SU-DHL-6 (cell line): ENCODE data around the gene CCDC9B.

ENCODE experiments used
- H2AFZ ChIP-seq: fragments of 200-600 bp; sonication (generic); 2 replicates; pipeline ENCODE4 v1.6.1; 2014; ENCODE audit warnings: low read depth, mild to moderate bottlenecking, moderate library complexity, mixed read lengths, antibody characterized with exemption, low read length; ENCODE audit not compliant: severe bottlenecking
- H3F3A ChIP-seq: fragments of 200-600 bp; shearing (Covaris generic); 2 replicates; pipeline ENCODE4 v1.6.0; 2016; ENCODE audit warnings: antibody characterized with exemption, mild to moderate bottlenecking; ENCODE audit not compliant: insufficient read depth
- H3K27ac ChIP-seq: fragments of 200-600 bp; sonication (generic); 2 replicates; pipeline ENCODE4 v1.5.1; 2016; ENCODE audit warnings: low read depth, mild to moderate bottlenecking, low read length, moderate library complexity, mixed read lengths
- H3K27me3 ChIP-seq: fragments of 200-600 bp; sonication (generic), shearing (Covaris generic); 2 replicates; pipeline ENCODE4 v1.6.0; 2014; ENCODE audit warnings: mild to moderate bottlenecking, low read length
- H3K36me3 ChIP-seq: fragments of 200-600 bp; sonication (generic); 2 replicates; pipeline ENCODE4 v1.6.1; 2014; ENCODE audit warnings: mild to moderate bottlenecking, low read length, mixed read lengths
- H3K4me2 ChIP-seq: fragments of 300-600, 200-600 bp; shearing (Covaris generic), sonication (generic); 2 replicates; pipeline ENCODE4 v1.6.0; 2014; ENCODE audit warnings: low read length, low read depth, mild to moderate bottlenecking; ENCODE audit not compliant: poor library complexity, severe bottlenecking
- H3K4me3 ChIP-seq: fragments of 200-600 bp; sonication (generic); 2 replicates; pipeline ENCODE4 v1.5.1; 2014; ENCODE audit warnings: antibody characterized with exemption, low read length, mild to moderate bottlenecking, mixed read lengths; ENCODE audit not compliant: insufficient read depth, poor library complexity, severe bottlenecking
- H3K79me2 ChIP-seq: fragments of 200-600 bp; sonication (generic); 2 replicates; pipeline ENCODE4 v1.6.1; 2014; ENCODE audit warnings: mild to moderate bottlenecking, low read length, moderate library complexity; ENCODE audit not compliant: insufficient read depth
- H3K9ac ChIP-seq: fragments of 200-600 bp; sonication (generic); 2 replicates; pipeline ENCODE4 v1.7.0; 2014; ENCODE audit warnings: mild to moderate bottlenecking, low read length
- H3K9me2 ChIP-seq: fragments of 200-600 bp; sonication (generic); replicated peaks from 2 replicates; pipeline ENCODE4 v1.6.1; 2014; ENCODE audit warnings: low read length; ENCODE audit not compliant: insufficient read depth
- H3K9me3 ChIP-seq: fragments of 200-600 bp; sonication (generic); 2 replicates; pipeline ENCODE4 v1.6.1; 2014; ENCODE audit warnings: low read length, mixed read lengths; ENCODE audit not compliant: insufficient read depth
- H4K20me1 ChIP-seq: fragments of 200-600 bp; sonication (generic); 2 replicates; pipeline ENCODE4 v1.6.1; 2014; ENCODE audit warnings: low read depth, mild to moderate bottlenecking, antibody characterized with exemption, low read length, moderate library complexity, mixed read lengths
- EZH2phosphoT487 ChIP-seq: fragments of 200-600 bp; sonication (generic), shearing (Covaris generic); conservative IDR thresholded peaks from 2 replicates; pipeline ENCODE4 v1.6.1; 2018; ENCODE audit warnings: mild to moderate bottlenecking, antibody characterized with exemption, low read length, moderate library complexity, mixed read lengths
- TF ChIP-seq, protein P1 (sequence below): fragments of 200-600 bp; sonication (generic); IDR thresholded peaks from one replicate; pipeline ENCODE4 v1.5.1; 2017; ENCODE audit warnings: antibody characterized with exemption, mild to moderate bottlenecking, low read length, moderate library complexity; ENCODE audit not compliant: insufficient read depth, poor library complexity, severe bottlenecking

Gene CCDC9B

DNA sequence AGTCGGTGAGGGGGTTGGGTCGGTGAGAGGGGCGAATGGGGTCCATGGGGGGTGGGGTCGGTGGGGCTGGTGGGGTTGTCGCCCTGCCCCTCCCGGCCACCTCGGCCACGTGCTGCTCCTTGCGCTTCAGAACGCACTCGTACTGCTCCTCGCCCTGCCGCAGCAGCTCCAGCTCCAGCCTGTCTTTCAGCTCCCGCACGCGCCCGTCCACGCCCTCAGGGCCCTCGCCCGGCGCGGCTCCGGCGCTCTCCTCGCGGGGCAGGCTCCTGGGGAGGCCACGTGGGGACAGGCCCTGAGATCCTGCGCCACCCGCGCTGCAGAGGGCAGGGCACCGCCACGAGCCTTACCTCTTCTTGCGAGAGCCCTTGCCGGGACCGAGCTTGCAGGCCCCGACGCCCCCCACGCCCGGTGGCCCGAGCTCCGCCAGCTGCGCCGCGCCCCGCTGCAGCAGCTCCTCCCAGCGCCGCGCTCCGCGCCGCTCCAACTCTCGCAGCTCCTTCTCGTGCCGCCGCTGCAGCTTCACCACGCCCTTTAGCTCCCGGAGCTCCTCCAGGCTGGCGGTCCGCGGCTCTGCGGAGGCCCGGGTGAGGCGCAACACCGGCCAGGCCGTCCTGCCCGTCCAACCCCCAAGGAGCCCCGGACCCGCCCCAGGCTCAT, 49.7 kb downstream of the CCDC9B start:
- Histone ChIP-seq H3K9me3 (no peaks in the 10 kb centered on the region), H3K79me2 (no peaks in the 10 kb centered on the region), H3K9ac (no peak overlapping the region), H3K4me3 (no peak overlapping the region), H4K20me1 (no peaks in the 10 kb centered on the region), H3F3A (no peaks in the 10 kb centered on the region), H3K36me3 (no peaks in the 10 kb centered on the region), H2AFZ (no peak overlapping the region), H3K4me2 (no peak overlapping the region), H3K27ac (no peak overlapping the region), H3K27me3 (no peaks in the 10 kb centered on the region), H3K9me2 (no peaks in the 10 kb centered on the region)
- TF ChIP-seq, protein P1, sequence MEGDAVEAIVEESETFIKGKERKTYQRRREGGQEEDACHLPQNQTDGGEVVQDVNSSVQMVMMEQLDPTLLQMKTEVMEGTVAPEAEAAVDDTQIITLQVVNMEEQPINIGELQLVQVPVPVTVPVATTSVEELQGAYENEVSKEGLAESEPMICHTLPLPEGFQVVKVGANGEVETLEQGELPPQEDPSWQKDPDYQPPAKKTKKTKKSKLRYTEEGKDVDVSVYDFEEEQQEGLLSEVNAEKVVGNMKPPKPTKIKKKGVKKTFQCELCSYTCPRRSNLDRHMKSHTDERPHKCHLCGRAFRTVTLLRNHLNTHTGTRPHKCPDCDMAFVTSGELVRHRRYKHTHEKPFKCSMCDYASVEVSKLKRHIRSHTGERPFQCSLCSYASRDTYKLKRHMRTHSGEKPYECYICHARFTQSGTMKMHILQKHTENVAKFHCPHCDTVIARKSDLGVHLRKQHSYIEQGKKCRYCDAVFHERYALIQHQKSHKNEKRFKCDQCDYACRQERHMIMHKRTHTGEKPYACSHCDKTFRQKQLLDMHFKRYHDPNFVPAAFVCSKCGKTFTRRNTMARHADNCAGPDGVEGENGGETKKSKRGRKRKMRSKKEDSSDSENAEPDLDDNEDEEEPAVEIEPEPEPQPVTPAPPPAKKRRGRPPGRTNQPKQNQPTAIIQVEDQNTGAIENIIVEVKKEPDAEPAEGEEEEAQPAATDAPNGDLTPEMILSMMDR = no peak
- TF ChIP-seq EZH2phosphoT487 = no peak

DNA sequence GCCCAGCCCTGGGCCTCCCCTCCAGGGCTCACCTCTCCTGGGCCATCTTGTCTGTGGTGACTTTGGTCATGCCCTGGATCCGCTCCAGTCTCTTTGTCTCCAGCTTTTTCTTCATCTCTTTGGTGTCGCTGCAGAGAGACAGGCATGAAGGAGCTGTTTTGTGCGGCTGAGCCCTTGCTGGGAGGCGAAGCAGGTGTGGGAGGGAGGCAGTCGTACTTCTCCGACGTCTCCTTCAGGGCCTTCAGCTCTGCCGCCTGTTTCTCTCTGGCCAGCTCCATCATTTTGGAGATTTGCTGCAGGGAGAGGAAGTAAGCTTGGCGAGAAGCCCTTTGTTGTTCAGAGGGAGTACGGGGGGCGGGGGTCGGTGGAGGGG, 50.2 kb downstream of the CCDC9B start:
- no peaks in the 10 kb centered on the region for H3K27me3 ChIP-seq
- no peak overlapping the region for H2AFZ ChIP-seq
- no peaks in the 10 kb centered on the region for H3F3A ChIP-seq
- H3K36me3 ChIP-seq = no peaks in the 10 kb centered on the region
- no peak overlapping the region for H3K4me3 ChIP-seq
- H3K9me3 ChIP-seq = no peaks in the 10 kb centered on the region
- H3K9ac ChIP-seq = no peak overlapping the region
- no peak overlapping the region for H3K4me2 ChIP-seq
- no peaks in the 10 kb centered on the region for H4K20me1 ChIP-seq
- no peak for TF ChIP-seq EZH2phosphoT487
- TF ChIP-seq, protein P1 = no peak
- H3K27ac ChIP-seq = no peak overlapping the region
- no peaks in the 10 kb centered on the region for H3K9me2 ChIP-seq
- H3K79me2 ChIP-seq = no peaks in the 10 kb centered on the region

DNA sequence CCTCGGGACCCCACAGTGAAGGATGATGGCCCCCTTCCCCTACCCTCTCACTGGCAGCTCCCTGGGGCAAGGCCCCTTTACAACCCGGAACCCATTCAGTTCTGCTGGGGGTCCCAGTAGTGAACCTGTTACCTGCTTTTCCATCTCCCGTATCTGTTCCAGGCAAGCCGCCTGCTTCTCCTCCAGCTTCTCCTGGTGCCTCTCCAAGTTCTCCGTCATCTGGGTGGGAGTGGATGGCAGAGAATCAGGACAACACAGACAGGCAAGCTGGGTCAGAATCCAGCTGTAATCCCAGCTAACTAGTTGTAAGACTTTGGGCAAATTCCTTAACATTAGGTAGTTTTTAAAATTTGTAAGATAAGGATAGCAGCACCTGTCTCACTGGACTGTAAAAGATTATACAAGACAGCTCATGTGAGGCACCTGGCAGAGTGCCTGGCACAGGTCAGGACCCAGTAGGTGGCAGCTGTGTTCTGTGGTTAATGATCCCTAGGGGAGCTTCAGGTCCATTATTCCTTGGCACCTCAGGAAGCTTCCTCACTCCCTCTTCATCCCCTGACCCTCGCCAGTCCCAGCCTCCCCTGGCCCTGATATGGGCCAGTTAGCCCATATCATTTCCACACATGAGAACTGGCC, 51.5 kb downstream of the CCDC9B start:
- H2AFZ ChIP-seq = no peak overlapping the region
- H3K36me3 ChIP-seq = no peaks in the 10 kb centered on the region
- H3K27ac ChIP-seq = no peak overlapping the region
- no peak overlapping the region for H3K4me3 ChIP-seq
- no peaks in the 10 kb centered on the region for H3K9me2 ChIP-seq
- H3K9ac ChIP-seq = no peak overlapping the region
- H4K20me1 ChIP-seq = no peaks in the 10 kb centered on the region
- H3K4me2 ChIP-seq = no peak overlapping the region
- H3K79me2 ChIP-seq = no peaks in the 10 kb centered on the region
- H3F3A ChIP-seq = no peaks in the 10 kb centered on the region
- H3K9me3 ChIP-seq = no peaks in the 10 kb centered on the region
- H3K27me3 ChIP-seq = no peaks in the 10 kb centered on the region
- TF ChIP-seq, protein P1 = no peak
- TF ChIP-seq EZH2phosphoT487 = no peak
